ENCODE data around the gene ADAMTSL1.

The ADAMTSL1 gene

GRCh38 chr9:18726546-18726945 lies 252.6 kb downstream of the ADAMTSL1 start:
- no peaks in the 10 kb centered on the region for H4K20me1 ChIP-seq (ENCODE audit: insufficient read depth, low read length)
- no peak overlapping the region for H2AFZ ChIP-seq (ENCODE audit: low read depth, low read length)
- no peaks in the 10 kb centered on the region for H3K27me3 ChIP-seq (ENCODE audit: low read depth, low read length)
- H3K9ac ChIP-seq (ENCODE audit: low read length) = no peak overlapping the region
- H3K4me1 ChIP-seq (ENCODE audit: low read length) = peaks cover 21% of the 10 kb centered on the region
- no peaks in the 10 kb centered on the region for H3K9me3 ChIP-seq (ENCODE audit: insufficient read depth, low read length)
- TF ChIP-seq, protein P1, sequence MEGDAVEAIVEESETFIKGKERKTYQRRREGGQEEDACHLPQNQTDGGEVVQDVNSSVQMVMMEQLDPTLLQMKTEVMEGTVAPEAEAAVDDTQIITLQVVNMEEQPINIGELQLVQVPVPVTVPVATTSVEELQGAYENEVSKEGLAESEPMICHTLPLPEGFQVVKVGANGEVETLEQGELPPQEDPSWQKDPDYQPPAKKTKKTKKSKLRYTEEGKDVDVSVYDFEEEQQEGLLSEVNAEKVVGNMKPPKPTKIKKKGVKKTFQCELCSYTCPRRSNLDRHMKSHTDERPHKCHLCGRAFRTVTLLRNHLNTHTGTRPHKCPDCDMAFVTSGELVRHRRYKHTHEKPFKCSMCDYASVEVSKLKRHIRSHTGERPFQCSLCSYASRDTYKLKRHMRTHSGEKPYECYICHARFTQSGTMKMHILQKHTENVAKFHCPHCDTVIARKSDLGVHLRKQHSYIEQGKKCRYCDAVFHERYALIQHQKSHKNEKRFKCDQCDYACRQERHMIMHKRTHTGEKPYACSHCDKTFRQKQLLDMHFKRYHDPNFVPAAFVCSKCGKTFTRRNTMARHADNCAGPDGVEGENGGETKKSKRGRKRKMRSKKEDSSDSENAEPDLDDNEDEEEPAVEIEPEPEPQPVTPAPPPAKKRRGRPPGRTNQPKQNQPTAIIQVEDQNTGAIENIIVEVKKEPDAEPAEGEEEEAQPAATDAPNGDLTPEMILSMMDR (IDR thresholded peaks at IDR 0.05; ENCODE audit: low read depth, low read length) = no peak
- TF ChIP-seq EZH2phosphoT487 (IDR thresholded peaks at IDR 0.05; ENCODE audit: low read depth) = no peak
- no peak overlapping the region for H3K27ac ChIP-seq (ENCODE audit: low read length)
- no peak overlapping the region for H3K4me2 ChIP-seq (ENCODE audit: low read length)
- no peak overlapping the region for H3K4me3 ChIP-seq (ENCODE audit: low read length)
- H3K36me3 ChIP-seq (replicated peaks; ENCODE audit: low read depth, low read length) = no peaks in the 10 kb centered on the region
- H3K79me2 ChIP-seq (ENCODE audit: low read length) = no peaks in the 10 kb centered on the region

- Histone ChIP-seq H3K4me3 (ENCODE audit: low read length) (no peak overlapping the region), H3K4me1 (ENCODE audit: low read length) (peaks cover 13% of the 10 kb centered on the region), H3K36me3 (replicated peaks; ENCODE audit: low read depth, low read length) (no peaks in the 10 kb centered on the region), H3K27ac (ENCODE audit: low read length) (no peak overlapping the region), H3K9ac (ENCODE audit: low read length) (no peak overlapping the region), H3K9me3 (ENCODE audit: insufficient read depth, low read length) (no peaks in the 10 kb centered on the region), H3K79me2 (ENCODE audit: low read length) (no peaks in the 10 kb centered on the region), H3K4me2 (ENCODE audit: low read length) (no peak overlapping the region), H2AFZ (ENCODE audit: low read depth, low read length) (no peak overlapping the region), H4K20me1 (ENCODE audit: insufficient read depth, low read length) (no peaks in the 10 kb centered on the region), H3K27me3 (ENCODE audit: low read depth, low read length) (no peaks in the 10 kb centered on the region)
- TF ChIP-seq, protein P1 (IDR thresholded peaks at IDR 0.05; ENCODE audit: low read depth, low read length) = no peak
- no peak for TF ChIP-seq EZH2phosphoT487 (IDR thresholded peaks at IDR 0.05; ENCODE audit: low read depth)
These were observed 254.0 kb downstream of the ADAMTSL1 start for GRCh38 chr9:18727904-18728303.

DNA sequence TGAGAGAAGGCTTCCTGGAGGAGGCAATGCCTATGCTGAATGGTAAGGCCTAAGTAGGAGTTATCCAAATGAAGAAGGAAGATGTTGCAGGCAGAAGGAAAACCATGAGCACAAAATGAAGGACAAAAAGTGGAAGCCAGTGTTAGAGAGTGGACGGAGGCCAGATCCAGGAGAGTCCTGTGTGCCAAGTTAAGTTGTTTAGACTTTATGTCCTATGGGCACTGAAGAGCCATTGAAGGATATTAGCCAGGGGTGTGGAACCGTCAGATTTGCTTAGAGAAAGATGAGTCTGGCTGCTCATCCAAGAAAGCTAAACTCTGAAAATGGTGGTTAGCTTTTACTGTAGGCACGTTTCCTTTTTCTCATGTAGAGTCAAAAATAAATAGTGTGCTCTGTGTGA lies 254.7 kb downstream of the ADAMTSL1 start:
- no peak overlapping the region for H3K4me2 ChIP-seq (ENCODE audit: low read length)
- no peaks in the 10 kb centered on the region for H3K9me3 ChIP-seq (ENCODE audit: insufficient read depth, low read length)
- H4K20me1 ChIP-seq (ENCODE audit: insufficient read depth, low read length) = no peaks in the 10 kb centered on the region
- H3K27ac ChIP-seq (ENCODE audit: low read length) = no peak overlapping the region
- H3K79me2 ChIP-seq (ENCODE audit: low read length) = no peaks in the 10 kb centered on the region
- no peak overlapping the region for H3K9ac ChIP-seq (ENCODE audit: low read length)
- TF ChIP-seq, protein P1 (IDR thresholded peaks at IDR 0.05; ENCODE audit: low read depth, low read length) = no peak
- TF ChIP-seq EZH2phosphoT487 (IDR thresholded peaks at IDR 0.05; ENCODE audit: low read depth) = no peak
- no peaks in the 10 kb centered on the region for H3K36me3 ChIP-seq (replicated peaks; ENCODE audit: low read depth, low read length)
- peaks cover 11% of the 10 kb centered on the region for H3K4me1 ChIP-seq (ENCODE audit: low read length)
- H2AFZ ChIP-seq (ENCODE audit: low read depth, low read length) = no peak overlapping the region
- no peak overlapping the region for H3K4me3 ChIP-seq (ENCODE audit: low read length)
- H3K27me3 ChIP-seq (ENCODE audit: low read depth, low read length) = no peaks in the 10 kb centered on the region

- Histone ChIP-seq H2AFZ (ENCODE audit: low read depth, low read length) (no peak overlapping the region), H3K4me2 (ENCODE audit: low read length) (no peak overlapping the region), H3K36me3 (replicated peaks; ENCODE audit: low read depth, low read length) (no peaks in the 10 kb centered on the region), H3K4me1 (ENCODE audit: low read length) (peaks cover 11% of the 10 kb centered on the region), H4K20me1 (ENCODE audit: insufficient read depth, low read length) (no peaks in the 10 kb centered on the region), H3K79me2 (ENCODE audit: low read length) (no peaks in the 10 kb centered on the region), H3K27ac (ENCODE audit: low read length) (no peak overlapping the region), H3K4me3 (ENCODE audit: low read length) (no peak overlapping the region), H3K9me3 (ENCODE audit: insufficient read depth, low read length) (no peaks in the 10 kb centered on the region), H3K9ac (ENCODE audit: low read length) (no peak overlapping the region), H3K27me3 (ENCODE audit: low read depth, low read length) (no peaks in the 10 kb centered on the region)
- TF ChIP-seq EZH2phosphoT487 (IDR thresholded peaks at IDR 0.05; ENCODE audit: low read depth) = no peak
- TF ChIP-seq, protein P1 (IDR thresholded peaks at IDR 0.05; ENCODE audit: low read depth, low read length) = no peak
These were observed 256.3 kb downstream of the ADAMTSL1 start for GRCh38 chr9:18730241-18730640.

Measured in OCI-LY3 (cell line).